Activated T-helper 1 cell treated with anti-CD3 and anti-CD28 coated beads, Interleukin-12 subunit alpha, Interleukin-12 subunit beta, Interleukin-2, Interleukin-4 antibody, amounts not matched to agents 30 ng/mL and 10 ng/mL and 1 ng/mL, durations not matched to agents 14 hours and 24 hours and 36 hours (primary cell): ENCODE data around the gene ACD. TPM values are rescaled to one million over a fixed set of nuclear protein-coding genes. Genes with fewer than 3 reads are reported as not detected.
A peak's percentile ranks its signal among the peaks of the same experiment; 100 is the strongest.

Source experiments
- DNase-seq: peaks from one replicate; pipeline ENCODE4 v3.0.0; 2021; ENCODE audit warnings: low spot score
- H3K27ac Mint-ChIP-seq: one replicate; pipeline ENCODE4 v1.8.0; 2021; ENCODE audit warnings: mild to moderate bottlenecking, mixed read lengths
- H3K27me3 Mint-ChIP-seq: one replicate; pipeline ENCODE4 v1.8.0; 2022; ENCODE audit warnings: mild to moderate bottlenecking, moderate library complexity, mixed read lengths; ENCODE audit not compliant: insufficient read depth
- H3K36me3 Mint-ChIP-seq: one replicate; pipeline ENCODE4 v1.8.0; 2021; ENCODE audit warnings: low read depth, mixed read lengths
- H3K4me1 Mint-ChIP-seq: one replicate; pipeline ENCODE4 v1.8.0; 2021; ENCODE audit warnings: low read depth, mixed read lengths
- H3K4me3 Mint-ChIP-seq: one replicate; pipeline ENCODE4 v1.8.0; 2021; ENCODE audit warnings: mild to moderate bottlenecking, moderate library complexity, mixed read lengths
- H3K9me3 Mint-ChIP-seq: one replicate; pipeline ENCODE4 v1.8.0; 2021; ENCODE audit warnings: mixed read lengths
- intact Hi-C: fragments of 100-400 bp; cut with micrococcal nuclease; formaldehyde crosslinking; loops from one replicate; pipeline ENCODE4 v1.15.1; 2024
- total RNA-seq: library from RNA; stranded (reverse); gene quantifications from 2 replicates; pipeline ENCODE4 v1.2.3, GENCODE V29; 2022

ACD gene
- total RNA-seq, 1 donor from 2014 or later = 59.1 TPM

GRCh38 chr16:67655363-67655762, 4.7 kb downstream of the ACD start:
- Mint-ChIP-seq H3K9me3 (no peaks in the 10 kb centered on the region), H3K36me3 (peaks cover 26% of the 10 kb centered on the region), H3K27ac (no peak overlapping the region), H3K27me3 (no peaks in the 10 kb centered on the region), H3K4me3 (no peak overlapping the region), H3K4me1 (peaks cover 13% of the 10 kb centered on the region)
- intact Hi-C loops = no loop called here
- DNase-seq = no peak

- Mint-ChIP-seq H3K36me3 (peaks cover 34% of the 10 kb centered on the region), H3K27ac (no peak overlapping the region), H3K4me1 (peaks cover 13% of the 10 kb centered on the region), H3K27me3 (no peaks in the 10 kb centered on the region), H3K4me3 (no peak overlapping the region), H3K9me3 (no peaks in the 10 kb centered on the region)
- DNase-seq = no peak
- intact Hi-C loops = no loop called here
Measured at GRCh38 chr16:67654403-67654911, 5.6 kb downstream of the ACD start.

GRCh38 chr16:67653789-67654402, 6.2 kb downstream of the ACD start:
- peaks cover 34% of the 10 kb centered on the region for H3K36me3 Mint-ChIP-seq
- no peaks in the 10 kb centered on the region for H3K27me3 Mint-ChIP-seq
- no peak overlapping the region for H3K27ac Mint-ChIP-seq
- H3K9me3 Mint-ChIP-seq = no peaks in the 10 kb centered on the region
- intact Hi-C loops = no loop called here
- DNase-seq = no peak
- peaks cover 10% of the 10 kb centered on the region for H3K4me1 Mint-ChIP-seq
- no peak overlapping the region for H3K4me3 Mint-ChIP-seq

- no peak overlapping the region for H3K27ac Mint-ChIP-seq
- DNase-seq = no peak
- no peaks in the 10 kb centered on the region for H3K27me3 Mint-ChIP-seq
- H3K4me3 Mint-ChIP-seq = no peak overlapping the region
- H3K36me3 Mint-ChIP-seq = peaks cover 34% of the 10 kb centered on the region
- no peaks in the 10 kb centered on the region for H3K9me3 Mint-ChIP-seq
- H3K4me1 Mint-ChIP-seq = peaks cover 4% of the 10 kb centered on the region
- intact Hi-C loops = no loop called here
Measured at GRCh38 chr16:67653128-67653788, 6.8 kb downstream of the ACD start.

GRCh38 chr16:67652578-67653127, 7.4 kb downstream of the ACD start:
- no peaks in the 10 kb centered on the region for H3K9me3 Mint-ChIP-seq
- H3K4me3 Mint-ChIP-seq = no peak overlapping the region
- no peaks in the 10 kb centered on the region for H3K27me3 Mint-ChIP-seq
- no peak for DNase-seq
- H3K4me1 Mint-ChIP-seq = peaks cover 4% of the 10 kb centered on the region
- no peak overlapping the region for H3K27ac Mint-ChIP-seq
- intact Hi-C loops = no loop called here
- H3K36me3 Mint-ChIP-seq = peaks cover 34% of the 10 kb centered on the region

GRCh38 chr16:67651847-67652246, 8.2 kb downstream of the ACD start:
- peaks cover 4% of the 10 kb centered on the region for H3K4me1 Mint-ChIP-seq
- H3K36me3 Mint-ChIP-seq = peaks cover 34% of the 10 kb centered on the region
- H3K9me3 Mint-ChIP-seq = no peaks in the 10 kb centered on the region
- peak overlapping the region; percentile 74 for H3K27ac Mint-ChIP-seq
- no peak for DNase-seq
- intact Hi-C loops = no loop called here
- no peak overlapping the region for H3K4me3 Mint-ChIP-seq
- no peaks in the 10 kb centered on the region for H3K27me3 Mint-ChIP-seq

GRCh38 chr16:67651039-67651438, 9.0 kb downstream of the ACD start:
- H3K9me3 Mint-ChIP-seq = no peaks in the 10 kb centered on the region
- no peaks in the 10 kb centered on the region for H3K27me3 Mint-ChIP-seq
- DNase-seq = no peak
- intact Hi-C loops = no loop called here
- no peak overlapping the region for H3K4me3 Mint-ChIP-seq
- H3K36me3 Mint-ChIP-seq = peaks cover 36% of the 10 kb centered on the region
- peak overlapping the region; percentile 50 for H3K27ac Mint-ChIP-seq
- H3K4me1 Mint-ChIP-seq = peaks cover 4% of the 10 kb centered on the region

- Mint-ChIP-seq H3K9me3 (no peaks in the 10 kb centered on the region), H3K4me1 (peaks cover 4% of the 10 kb centered on the region), H3K4me3 (no peak overlapping the region), H3K27me3 (no peaks in the 10 kb centered on the region), H3K27ac (no peak overlapping the region), H3K36me3 (peaks cover 30% of the 10 kb centered on the region)
- intact Hi-C loops = no loop called here
- DNase-seq = no peak
Measured at GRCh38 chr16:67650023-67650422, 10.0 kb downstream of the ACD start.

- no peaks in the 10 kb centered on the region for H3K9me3 Mint-ChIP-seq
- H3K36me3 Mint-ChIP-seq = peaks cover 28% of the 10 kb centered on the region
- no peaks in the 10 kb centered on the region for H3K27me3 Mint-ChIP-seq
- intact Hi-C loops = no loop called here
- peaks cover 4% of the 10 kb centered on the region for H3K4me1 Mint-ChIP-seq
- H3K27ac Mint-ChIP-seq = no peak overlapping the region
- no peak overlapping the region for H3K4me3 Mint-ChIP-seq
- no peak for DNase-seq
Measured at GRCh38 chr16:67649494-67649931, 10.5 kb downstream of the ACD start.

GRCh38 chr16:67648764-67649407, 11.2 kb downstream of the ACD start:
- no peak overlapping the region for H3K27ac Mint-ChIP-seq
- no peaks in the 10 kb centered on the region for H3K27me3 Mint-ChIP-seq
- intact Hi-C loops = no loop called here
- DNase-seq = no peak
- H3K36me3 Mint-ChIP-seq = peaks cover 26% of the 10 kb centered on the region
- H3K9me3 Mint-ChIP-seq = no peaks in the 10 kb centered on the region
- peaks cover 4% of the 10 kb centered on the region for H3K4me1 Mint-ChIP-seq
- H3K4me3 Mint-ChIP-seq = peak overlapping the region; percentile 56

GRCh38 chr16:67648088-67648763, 11.8 kb downstream of the ACD start:
- intact Hi-C loops = no loop called here
- H3K27me3 Mint-ChIP-seq = no peaks in the 10 kb centered on the region
- peaks cover 4% of the 10 kb centered on the region for H3K4me1 Mint-ChIP-seq
- H3K27ac Mint-ChIP-seq = no peak overlapping the region
- H3K4me3 Mint-ChIP-seq = peak overlapping the region; percentile 56
- DNase-seq = no peak
- no peaks in the 10 kb centered on the region for H3K9me3 Mint-ChIP-seq
- peaks cover 26% of the 10 kb centered on the region for H3K36me3 Mint-ChIP-seq

- peaks cover 26% of the 10 kb centered on the region for H3K36me3 Mint-ChIP-seq
Measured at GRCh38 chr16:67647681-67648080, 12.4 kb downstream of the ACD start.

More at GRCh38 chr16:67647681-67648080, 12.4 kb downstream of the ACD start:
- Mint-ChIP-seq H3K27me3 (no peaks in the 10 kb centered on the region), H3K27ac (no peak overlapping the region), H3K4me1 (peaks cover 4% of the 10 kb centered on the region), H3K9me3 (no peaks in the 10 kb centered on the region), H3K4me3 (no peak overlapping the region)
- DNase-seq = no peak
- intact Hi-C loops = no loop called here
